KG1 (cell line): Measurements from ENCODE around the gene CLEC18B.
"Not testable (repeated sequence)": the region's sequence is repeated elsewhere in the genome, so short reads cannot be mapped to it uniquely, and the experiment has no call there.

Source experiments
- DNase-seq: peaks from one replicate; lab custom pipeline; 2025; lab: John Stamatoyannopoulos, UW

CLEC18B gene

GRCh38 chr16:74443624-74444346 is 22.5 kb upstream of the CLEC18B start:
- DNase-seq: not testable (repeated sequence)

- DNase-seq: no peak
Measured at GRCh38 chr16:74439685-74440084, 18.4 kb upstream of the CLEC18B start.

- peak; percentile 47 for DNase-seq
Measured at GRCh38 chr16:74438492-74438979, 17.3 kb upstream of the CLEC18B start.

GRCh38 chr16:74431516-74431915 is 10.2 kb upstream of the CLEC18B start:
- DNase-seq: no peak

GRCh38 chr16:74430036-74430712 is 8.9 kb upstream of the CLEC18B start:
- not testable (repeated sequence) for DNase-seq

GRCh38 chr16:74428493-74428892 is 7.2 kb upstream of the CLEC18B start:
- DNase-seq: not testable (repeated sequence)

- DNase-seq: not testable (repeated sequence)
Measured at GRCh38 chr16:74425751-74426150, 4.5 kb upstream of the CLEC18B start.

- not testable (repeated sequence) for DNase-seq
Measured at GRCh38 chr16:74423721-74424120, 2.4 kb upstream of the CLEC18B start.

GRCh38 chr16:74422086-74422485 is 808 bp upstream of the CLEC18B start:
- not testable (repeated sequence) for DNase-seq

- not testable (repeated sequence) for DNase-seq
Measured at GRCh38 chr16:74421482-74421785, 156 bp upstream of the CLEC18B start.

GRCh38 chr16:74419811-74420210 is 1.5 kb downstream of the CLEC18B start:
- DNase-seq: not testable (repeated sequence)

GRCh38 chr16:74417897-74418296 is 3.4 kb downstream of the CLEC18B start:
- DNase-seq: not testable (repeated sequence)

GRCh38 chr16:74413920-74414319 is 7.4 kb downstream of the CLEC18B start:
- DNase-seq: not testable (repeated sequence)

- not testable (repeated sequence) for DNase-seq
Measured at GRCh38 chr16:74413485-74413884, 7.8 kb downstream of the CLEC18B start.

- not testable (repeated sequence) for DNase-seq
Measured at GRCh38 chr16:74412775-74413390, 8.4 kb downstream of the CLEC18B start.

GRCh38 chr16:74412138-74412774 is 9.0 kb downstream of the CLEC18B start:
- DNase-seq: not testable (repeated sequence)

GRCh38 chr16:74410981-74411380 is 10.3 kb downstream of the CLEC18B start:
- DNase-seq: not testable (repeated sequence)

- DNase-seq: not testable (repeated sequence)
Measured at GRCh38 chr16:74410057-74410957, 11.0 kb downstream of the CLEC18B start.

GRCh38 chr16:74409185-74409981 is 11.9 kb downstream of the CLEC18B start:
- not testable (repeated sequence) for DNase-seq

GRCh38 chr16:74407362-74407705 is 13.9 kb downstream of the CLEC18B start:
- not testable (repeated sequence) for DNase-seq
